Calu3 (cell line): Measurements from ENCODE around the gene SLC66A2. TPM values are rescaled to one million over a fixed set of nuclear protein-coding genes. Genes with fewer than 3 reads are reported as not detected.
"Not testable (repeated sequence)": the region's sequence is repeated elsewhere in the genome, so short reads cannot be mapped to it uniquely, and the experiment has no call there.

Experiments
- Bru-seq: library from RNA; stranded (reverse); fragments of 400-500 nt; gene quantifications from one replicate; lab custom pipeline; 2021; lab: Mats Ljungman, UMichigan
- BruChase-seq, 2 experiments: library from RNA; stranded (reverse); fragments of 400-500 nt; gene quantifications; one replicate each; lab custom pipeline; 2021; lab: Mats Ljungman, UMichigan
- BruUV-seq: library from RNA; stranded (reverse); fragments of 400-500 nt; replicated peaks from 2 replicates; lab custom pipeline; 2021; lab: Mats Ljungman, UMichigan
- CTCF ChIA-PET: fragments of 300-600 bp; sonication (Branson Sonifier 250); formaldehyde crosslinking; loops from one replicate; lab custom pipeline; 2022; ENCODE audit warnings: antibody characterized with exemption; lab: Charles Lee
- DNase-seq: peaks from one replicate; pipeline ENCODE4 v3.0.0; 2022
- H3K27ac Mint-ChIP-seq: one replicate; pipeline ENCODE4 v1.8.0; 2022; ENCODE audit warnings: mixed read lengths; ENCODE audit not compliant: unreplicated experiment
- H3K27me3 Mint-ChIP-seq: one replicate; pipeline ENCODE4 v1.8.0; 2022; ENCODE audit warnings: mixed read lengths; ENCODE audit not compliant: unreplicated experiment
- H3K36me3 Mint-ChIP-seq: one replicate; pipeline ENCODE4 v1.8.0; 2022; ENCODE audit warnings: mild to moderate bottlenecking, moderate library complexity, mixed read lengths; ENCODE audit not compliant: insufficient read depth, unreplicated experiment
- H3K4me1 Mint-ChIP-seq: one replicate; pipeline ENCODE4 v1.8.0; 2022; ENCODE audit warnings: mild to moderate bottlenecking, low read depth, mixed read lengths; ENCODE audit not compliant: unreplicated experiment
- H3K4me3 Mint-ChIP-seq: one replicate; pipeline ENCODE4 v1.8.0; 2022; ENCODE audit warnings: mild to moderate bottlenecking, low read depth, moderate library complexity, mixed read lengths; ENCODE audit not compliant: unreplicated experiment
- H3K9me3 Mint-ChIP-seq: one replicate; pipeline ENCODE4 v1.8.0; 2022; ENCODE audit warnings: low read depth, mixed read lengths; ENCODE audit not compliant: unreplicated experiment
- CTCF ChIP-seq: fragments of 200-600 bp; IDR thresholded peaks from one replicate; pipeline ENCODE4 v1.8.0; 2022; ENCODE audit warnings: antibody characterized with exemption; ENCODE audit not compliant: unreplicated experiment
- intact Hi-C: fragments of 100-400 bp; cut with micrococcal nuclease; formaldehyde crosslinking; loops from one replicate; pipeline ENCODE4 v1.10.0; 2022; ENCODE audit not compliant: unreplicated experiment
- long read RNA-seq: library from polyadenylated mRNA; stranded (forward); transcript quantifications from one replicate; pipeline ENCODE4 v2.0.0, GENCODE V29; 2022
- total RNA-seq: library from RNA; stranded (reverse); gene quantifications from 2 replicates; pipeline ENCODE4 v1.2.3, GENCODE V29; 2022

Gene SLC66A2
- total RNA-seq (19.5 and 23.4 TPM in 2 replicates), Bru-seq, nascent RNA (percentile 57 among the genes with signal in this experiment), BruChase-seq, experiment 1, labeled RNA remaining after a 6-hour chase (percentile 49 among the genes with signal in this experiment), BruChase-seq, experiment 2, labeled RNA remaining after a 2-hour chase (percentile 57 among the genes with signal in this experiment)
- long read RNA-seq, partial matches to known transcripts: 1 of 15 reads
- long read RNA-seq, other reads (novel, unspliced or antisense): 9 of 15 reads

- no peaks in the 10 kb centered on the region for H3K27me3 Mint-ChIP-seq
Measured at GRCh38 chr18:79951545-79952455, at the start of gene SLC66A2. Gene SLC66A2, minus strand, starts transcription at chr18:79951653. Its CDS starts 727 bp downstream, at chr18:79950926.

GRCh38 chr18:80000877-80001276, 49.4 kb upstream of the SLC66A2 start:
- no TSS peak for BruUV-seq
- intact Hi-C loops: no loop called here
- Mint-ChIP-seq H3K36me3 (no peaks in the 10 kb centered on the region), H3K27me3 (no peaks in the 10 kb centered on the region), H3K4me1 (no peaks in the 10 kb centered on the region), H3K27ac (no peak overlapping the region), H3K4me3 (no peak overlapping the region), H3K9me3 (peaks cover 10% of the 10 kb centered on the region)
- TF ChIP-seq CTCF: no peak
- DNase-seq: no peak
- CTCF ChIA-PET: no interaction called here

More at GRCh38 chr18:79951545-79952455, at the start of gene SLC66A2:
- H3K4me3 Mint-ChIP-seq: peak within 1 kb of the TSS; percentile 71
- H3K9me3 Mint-ChIP-seq: no peaks in the 10 kb centered on the region
- intact Hi-C loops: no loop called here
- peak within 1 kb of the TSS; percentile 42 for H3K27ac Mint-ChIP-seq
- H3K4me1 Mint-ChIP-seq: no peaks in the 10 kb centered on the region
- BruUV-seq: no TSS peak
- CTCF ChIA-PET: no interaction called here
- DNase-seq: peak; percentile 92
- H3K36me3 Mint-ChIP-seq: peaks cover 16% of the 10 kb centered on the region
- TF ChIP-seq CTCF: no peak

- not testable (repeated sequence) for BruUV-seq, H3K4me1 Mint-ChIP-seq
Measured at GRCh38 chr18:79999701-80000100, 48.2 kb upstream of the SLC66A2 start.

GRCh38 chr18:79991494-79991893, 40.0 kb upstream of the SLC66A2 start:
- Mint-ChIP-seq H3K4me3 (no peak overlapping the region), H3K4me1 (no peaks in the 10 kb centered on the region), H3K27me3 (no peaks in the 10 kb centered on the region), H3K36me3 (peaks cover 28% of the 10 kb centered on the region), H3K9me3 (no peaks in the 10 kb centered on the region), H3K27ac (no peak overlapping the region)
- no TSS peak for BruUV-seq
- intact Hi-C loops: no loop called here
- DNase-seq: no peak
- CTCF ChIA-PET: interaction anchor here (0.7 kb wide), 1 partner anchor 168 kb away, joined by 15 read pairs; no protein-coding TSS in a partner anchor
- no peak for TF ChIP-seq CTCF

More at GRCh38 chr18:79999701-80000100, 48.2 kb upstream of the SLC66A2 start:
- DNase-seq, H3K36me3 Mint-ChIP-seq, H3K27me3 Mint-ChIP-seq, H3K4me3 Mint-ChIP-seq, H3K9me3 Mint-ChIP-seq, intact Hi-C loops, CTCF ChIA-PET, H3K27ac Mint-ChIP-seq: not testable (repeated sequence)
